COLO668 (cell line): Measurements from ENCODE around the gene PIK3C2A.
"Not testable (repeated sequence)": the region's sequence is repeated elsewhere in the genome, so short reads cannot be mapped to it uniquely, and the experiment has no call there.

Experiments used
- DNase-seq: peaks from one replicate; lab custom pipeline; 2025; ENCODE audit not compliant: unreplicated experiment; lab: John Stamatoyannopoulos, UW

PIK3C2A gene

GRCh38 chr11:17207317-17208256, at the start of gene PIK3C2A:
TSS of gene PIK3C2A (minus strand) at chr11:17207986. CDS start at chr11:17169741, 38,245 bp downstream.
- DNase-seq: peak; percentile 98

- DNase-seq: no peak
These were observed 49.4 kb upstream of the PIK3C2A start for GRCh38 chr11:17257196-17257595.

- no peak for DNase-seq
These were observed 48.7 kb upstream of the PIK3C2A start for GRCh38 chr11:17256512-17256911.

DNA sequence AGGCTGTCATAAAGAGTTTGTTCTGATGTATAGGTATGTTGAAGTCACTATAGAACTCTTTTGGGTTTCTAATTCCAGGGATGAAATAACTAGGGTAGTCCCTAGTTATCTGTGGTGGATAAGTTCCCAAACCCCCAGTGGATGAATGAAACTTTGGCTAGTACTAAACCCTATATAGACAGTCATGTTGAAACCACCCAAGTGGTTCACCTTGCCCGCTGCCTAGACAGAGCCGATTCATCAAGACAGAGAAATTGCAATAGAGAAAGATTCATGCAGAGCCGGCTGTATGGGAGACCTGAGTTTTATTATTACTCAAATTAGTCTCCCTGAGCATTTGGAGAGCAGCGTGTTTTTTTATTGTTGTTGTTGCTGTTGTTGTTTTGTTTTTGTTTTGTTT, 44.9 kb upstream of the PIK3C2A start:
- DNase-seq: no peak

GRCh38 chr11:17250561-17251350, 43.0 kb upstream of the PIK3C2A start:
- no peak for DNase-seq

GRCh38 chr11:17244046-17244445, 36.3 kb upstream of the PIK3C2A start:
- DNase-seq: no peak

DNA sequence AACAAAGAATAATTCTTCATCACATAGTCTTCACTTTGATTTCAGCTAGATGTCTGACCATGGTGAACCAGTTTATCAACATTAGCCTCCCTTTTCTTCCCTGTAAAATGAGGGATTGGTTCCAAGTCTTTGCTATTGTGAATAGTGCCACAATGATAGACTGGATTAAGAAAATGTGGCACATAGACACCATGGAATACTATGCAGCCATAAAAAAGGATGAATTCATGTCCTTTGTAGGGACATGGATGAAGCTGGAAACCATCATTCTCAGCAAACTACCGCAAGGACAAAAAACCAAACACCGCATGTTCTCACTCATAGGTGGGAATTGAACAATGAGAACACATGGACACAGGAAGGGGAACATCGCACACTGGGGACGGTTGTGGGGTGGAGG, 35.2 kb upstream of the PIK3C2A start:
- not testable (repeated sequence) for DNase-seq

GRCh38 chr11:17240780-17241179, 33.0 kb upstream of the PIK3C2A start:
- DNase-seq: no peak

DNA sequence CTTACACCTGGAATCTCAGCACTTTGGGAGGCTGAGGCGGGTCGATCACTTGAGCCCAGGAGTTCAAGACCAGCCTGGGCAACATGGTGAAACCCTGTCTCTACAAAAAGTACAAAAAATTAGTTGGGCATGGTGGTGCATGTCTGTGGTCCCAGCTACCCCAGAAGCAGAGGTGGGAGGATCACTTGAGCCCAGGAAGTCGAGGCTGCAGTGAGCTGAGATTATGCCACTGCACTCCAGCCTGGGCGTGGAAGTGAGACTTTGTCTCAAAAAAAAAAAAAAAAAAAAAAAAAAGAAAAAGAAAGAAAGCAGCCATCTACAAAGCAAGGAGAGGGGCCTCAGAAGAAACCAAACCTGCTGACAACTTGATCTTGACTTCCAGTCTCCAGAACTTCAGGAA, 32.1 kb upstream of the PIK3C2A start:
- not testable (repeated sequence) for DNase-seq

DNA sequence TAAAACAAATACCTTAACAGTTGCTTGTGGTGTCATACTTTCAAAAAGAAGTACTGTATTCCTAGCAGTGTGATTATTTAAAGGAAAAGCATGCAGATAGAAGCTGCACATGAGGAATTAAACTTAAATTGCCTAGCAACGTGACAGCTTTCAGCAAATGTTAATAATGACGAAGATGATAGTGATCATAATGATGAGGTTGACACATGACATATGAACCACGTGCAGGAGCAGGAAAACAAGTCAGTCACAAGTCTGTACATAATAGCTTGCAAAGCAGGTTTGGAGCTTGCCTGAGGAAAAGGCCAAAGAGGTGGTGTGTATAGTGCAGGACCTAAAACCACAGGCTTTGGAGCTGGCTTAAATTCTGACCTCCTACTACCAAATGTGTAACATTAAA, 30.6 kb upstream of the PIK3C2A start:
- no peak for DNase-seq

DNA sequence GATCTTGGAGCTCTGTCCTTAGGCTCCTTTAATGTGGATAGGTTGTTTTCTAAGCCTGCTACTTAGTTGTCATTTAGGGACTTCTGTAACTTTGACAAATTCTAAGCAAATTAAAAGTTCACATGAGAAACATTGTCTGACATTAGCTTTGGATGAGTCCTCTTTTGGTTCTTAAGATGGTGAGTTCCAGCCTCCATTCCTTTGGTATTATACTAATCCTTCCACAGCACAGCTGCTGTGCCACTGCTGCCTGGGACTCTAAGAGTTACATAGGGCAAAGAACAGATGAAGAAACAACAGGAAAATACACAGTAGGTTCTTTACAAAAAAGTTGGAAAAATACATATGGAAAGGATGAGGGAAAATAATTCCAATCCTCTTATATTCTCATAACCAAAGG, 25.3 kb upstream of the PIK3C2A start:
- DNase-seq: no peak

DNA sequence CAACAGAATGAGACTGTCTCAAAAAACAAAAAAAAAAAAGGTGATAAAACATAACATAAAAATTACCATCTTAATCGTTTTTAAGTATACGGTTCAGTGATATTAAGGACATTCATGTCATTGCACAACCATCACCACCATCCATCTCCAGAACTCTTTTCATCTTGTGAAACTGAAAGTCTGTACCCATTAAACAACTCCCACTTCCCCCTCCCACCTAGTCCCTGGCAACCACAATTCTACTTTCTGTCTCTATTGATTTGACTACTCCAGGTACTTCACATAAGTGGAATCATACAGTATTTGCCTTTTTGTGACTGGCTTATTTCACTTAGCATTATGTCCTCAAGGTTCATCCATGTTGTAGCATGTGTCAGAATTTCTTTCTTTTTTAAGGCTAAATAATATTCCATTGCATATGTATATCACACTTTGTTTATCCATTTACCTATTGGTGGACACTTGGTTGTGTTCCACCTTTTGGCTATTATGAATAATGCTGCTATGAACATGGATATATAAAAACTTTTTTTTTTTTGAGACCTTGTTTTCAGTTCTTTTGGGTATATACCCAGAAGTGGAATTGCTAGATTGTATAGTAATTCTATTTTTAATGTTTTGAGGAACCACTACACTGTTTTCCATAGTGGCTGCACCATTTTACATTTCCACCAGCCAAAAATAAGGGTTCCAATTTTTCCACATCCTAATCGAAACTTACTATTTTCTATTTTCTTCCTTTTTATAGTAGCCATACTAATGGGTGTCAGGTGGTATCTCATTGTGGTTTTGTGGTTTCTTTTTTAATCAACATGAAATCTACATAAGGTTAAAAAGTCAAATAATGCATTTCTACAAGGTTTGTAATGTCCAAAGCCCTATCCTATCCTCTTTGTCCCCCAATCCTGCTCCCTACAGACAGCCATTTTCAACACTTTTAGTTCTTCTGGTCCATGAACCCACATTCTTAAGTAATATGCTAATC, 23.4 kb upstream of the PIK3C2A start:
- DNase-seq: no peak

DNA sequence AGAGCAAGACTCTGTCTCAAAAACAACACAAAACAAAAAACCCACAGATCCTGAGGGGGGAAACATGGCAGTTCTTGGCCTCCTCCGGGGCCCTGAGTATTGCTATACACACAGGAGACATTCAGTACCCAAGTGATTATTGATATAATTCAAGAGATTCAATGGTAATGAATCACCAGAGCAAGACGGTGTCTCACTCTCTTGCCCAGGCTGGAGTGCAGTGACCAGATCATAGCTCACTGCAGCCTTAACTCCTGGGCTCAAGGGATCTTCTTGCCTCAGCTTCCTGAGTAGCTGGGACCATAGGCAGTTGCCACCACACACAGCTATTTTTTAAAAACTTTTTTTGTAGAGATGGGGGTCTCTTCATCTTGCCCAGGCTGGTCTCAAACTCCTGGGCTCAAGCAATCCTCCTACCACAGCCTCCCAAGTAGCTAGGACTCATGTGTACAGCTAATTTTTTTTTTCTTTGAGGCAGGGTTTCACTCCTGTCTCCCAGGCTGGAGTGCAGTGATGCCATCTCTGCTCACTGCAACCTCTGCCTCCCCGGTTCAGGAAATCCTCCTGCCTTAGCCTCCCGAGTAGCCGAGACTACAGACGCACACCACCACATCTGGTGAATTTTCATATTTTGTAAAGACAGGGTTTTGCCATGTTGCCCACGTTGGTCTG, 21.8 kb upstream of the PIK3C2A start:
- no peak for DNase-seq

- DNase-seq: not testable (repeated sequence)
These were observed 20.6 kb upstream of the PIK3C2A start for GRCh38 chr11:17228186-17228925.

DNA sequence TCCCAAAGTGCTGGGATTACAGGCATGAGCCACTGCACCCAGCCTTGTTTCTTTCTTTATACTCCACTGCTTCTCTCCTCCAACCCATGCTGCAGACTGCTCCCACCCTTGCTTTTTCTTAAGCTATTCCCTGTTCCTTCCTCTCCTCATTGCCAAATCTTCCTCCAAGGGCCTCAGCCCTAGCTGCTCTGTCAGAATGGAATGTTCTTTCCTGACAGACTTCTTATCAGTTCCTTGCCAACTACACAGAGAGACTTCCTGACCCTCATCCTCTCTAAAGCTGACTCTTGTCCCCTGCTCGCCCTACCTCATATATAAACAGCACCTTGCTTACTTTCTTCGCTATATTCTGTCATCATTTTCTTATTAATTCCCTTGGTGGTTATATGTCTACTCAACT, 16.9 kb upstream of the PIK3C2A start:
- DNase-seq: no peak

DNA sequence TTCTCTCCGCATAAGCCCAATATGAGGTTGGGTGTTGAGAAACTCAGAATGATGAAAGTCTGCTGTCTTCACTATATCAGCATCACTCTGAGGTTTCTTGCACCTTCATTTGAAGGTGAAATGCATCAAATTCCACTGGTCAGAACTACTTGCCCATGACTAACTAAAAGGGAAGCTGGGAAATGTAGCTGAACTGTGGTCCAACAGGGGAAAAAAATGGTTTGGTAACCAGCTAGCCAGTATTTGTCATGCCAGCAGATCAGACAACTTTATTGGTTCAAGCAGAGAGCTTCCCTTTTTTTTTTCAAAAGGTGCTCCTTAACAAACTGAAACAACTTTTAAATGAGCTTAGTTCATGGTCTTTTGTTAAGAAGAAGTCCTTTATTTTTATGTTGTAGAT, 14.2 kb upstream of the PIK3C2A start:
- no peak for DNase-seq

GRCh38 chr11:17219016-17219415, 11.2 kb upstream of the PIK3C2A start:
- no peak for DNase-seq

DNA sequence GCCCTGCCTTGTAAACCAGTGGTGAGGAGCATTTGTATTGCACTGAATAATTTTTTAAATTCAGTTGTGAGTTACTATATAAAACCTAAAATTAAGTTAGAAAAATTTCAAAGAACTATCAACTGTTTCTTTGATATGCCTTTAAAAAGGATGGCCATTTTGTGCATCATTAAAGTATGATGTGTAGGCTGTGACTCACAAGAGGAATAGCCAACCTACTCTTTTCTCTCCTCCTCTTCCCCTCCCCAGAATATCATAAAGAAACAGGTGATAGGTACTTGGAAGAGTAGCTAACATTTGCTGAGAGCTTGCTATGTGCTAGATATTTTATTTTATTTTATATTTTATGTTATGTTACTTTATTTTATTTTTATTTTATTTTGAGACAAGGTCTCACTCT, 10.6 kb upstream of the PIK3C2A start:
- DNase-seq: no peak

DNA sequence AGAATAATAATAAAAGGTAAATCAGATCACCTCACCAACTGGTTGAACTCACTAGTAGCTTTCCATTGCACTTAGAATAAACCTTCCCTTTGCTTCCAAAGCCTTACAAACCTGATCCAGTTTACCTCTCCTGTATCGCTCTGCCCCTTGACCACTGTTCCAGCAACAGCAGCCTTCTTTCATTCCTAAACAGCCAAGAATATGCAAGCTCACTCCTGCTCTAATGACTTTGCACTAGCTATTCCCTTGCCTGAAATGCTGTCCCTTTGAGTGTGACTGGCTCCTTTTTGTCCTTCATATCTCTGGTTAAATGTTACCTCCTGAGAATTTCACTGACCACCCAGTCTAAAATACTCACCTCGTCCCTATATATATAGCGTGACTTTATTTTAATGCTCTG, 9.6 kb upstream of the PIK3C2A start:
- no peak for DNase-seq

DNA sequence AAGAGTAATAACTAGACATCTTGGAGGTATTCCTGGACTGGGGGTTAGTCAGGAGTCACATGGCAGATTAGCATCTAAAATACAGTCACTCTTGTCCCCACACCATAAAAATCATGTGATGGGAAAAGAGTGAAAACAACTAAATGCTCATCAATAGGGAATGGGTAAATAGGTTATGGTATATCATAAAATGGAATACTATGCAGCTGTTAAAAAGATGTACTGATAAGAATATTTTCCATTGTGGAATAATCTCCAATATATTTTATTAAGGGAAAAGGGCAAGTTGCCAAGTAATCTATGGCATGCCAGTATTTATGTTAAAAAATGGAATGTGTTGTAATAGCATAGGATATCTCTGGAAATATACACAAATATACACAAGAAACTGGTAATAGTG, 6.6 kb upstream of the PIK3C2A start:
- DNase-seq: no peak
